GM23248 (cell line): ENCODE data around the gene ARGLU1. TPM values are rescaled to one million over a fixed set of nuclear protein-coding genes. Genes with fewer than 3 reads are reported as not detected.

Experiments
- DNase-seq: peaks from one replicate; pipeline ENCODE4 v3.0.0-alpha.2; 2015
- H2AFZ ChIP-seq: fragments of 200-600 bp; sonication (generic); 2 replicates; pipeline ENCODE4 v1.6.1; 2016; ENCODE audit warnings: antibody characterized with exemption
- H3F3A ChIP-seq: fragments of 200-600 bp; sonication (generic); 2 replicates; pipeline ENCODE4 v1.6.1; 2016; ENCODE audit warnings: mild to moderate bottlenecking, antibody characterized with exemption, mixed run types; ENCODE audit not compliant: insufficient read depth
- H3K27ac ChIP-seq: fragments of 200-600 bp; sonication (generic); 2 replicates; pipeline ENCODE4 v1.5.1; 2016; ENCODE audit warnings: mild to moderate bottlenecking
- H3K27me3 ChIP-seq: fragments of 200-600 bp; sonication (generic); replicated peaks from 2 replicates; pipeline ENCODE4 v1.6.1; 2016; ENCODE audit warnings: mild to moderate bottlenecking; ENCODE audit not compliant: insufficient read depth
- H3K36me3 ChIP-seq: fragments of 200-600 bp; sonication (generic); 2 replicates; pipeline ENCODE4 v1.6.1; 2016; ENCODE audit warnings: low read depth, mild to moderate bottlenecking
- H3K4me1 ChIP-seq: fragments of 200-600 bp; sonication (generic); 2 replicates; pipeline ENCODE4 v1.6.1; 2016; ENCODE audit warnings: mild to moderate bottlenecking; ENCODE audit not compliant: insufficient read depth
- H3K4me2 ChIP-seq: fragments of 200-600 bp; sonication (generic); one replicate; pipeline ENCODE4 v1.6.1; 2016; ENCODE audit warnings: mild to moderate bottlenecking; ENCODE audit not compliant: unreplicated experiment
- H3K4me3 ChIP-seq: fragments of 200-600 bp; sonication (generic); 2 replicates; pipeline ENCODE4 v1.5.1; 2016; ENCODE audit warnings: mild to moderate bottlenecking
- H3K79me2 ChIP-seq: fragments of 200-600 bp; sonication (generic); 2 replicates; pipeline ENCODE4 v1.6.1; 2016; ENCODE audit warnings: mild to moderate bottlenecking; ENCODE audit not compliant: insufficient read depth
- H3K9ac ChIP-seq: fragments of 200-600 bp; sonication (generic); 2 replicates; pipeline ENCODE4 v1.6.1; 2016; ENCODE audit warnings: mild to moderate bottlenecking
- H3K9me2 ChIP-seq: fragments of 200-600 bp; sonication (generic); 2 replicates; pipeline ENCODE4 v1.6.1; 2016; ENCODE audit warnings: mixed run types, mild to moderate bottlenecking, moderate library complexity; ENCODE audit not compliant: insufficient read depth
- H3K9me3 ChIP-seq: fragments of 200-600 bp; sonication (generic); one replicate; pipeline ENCODE4 v1.6.1; 2017; ENCODE audit warnings: low read depth
- H4K20me1 ChIP-seq: fragments of 200-600 bp; sonication (generic); 2 replicates; pipeline ENCODE4 v1.6.0; 2016; ENCODE audit not compliant: insufficient read depth
- EZH2 ChIP-seq: fragments of 200-600 bp; sonication (generic); IDR thresholded peaks from 2 replicates; pipeline ENCODE4 v1.6.1; 2018; ENCODE audit warnings: antibody characterized with exemption, mild to moderate bottlenecking; ENCODE audit not compliant: insufficient read depth, poor library complexity, severe bottlenecking
- EZH2phosphoT487 ChIP-seq: fragments of 200-600 bp; sonication (generic); IDR thresholded peaks from 2 replicates; pipeline ENCODE4 v1.6.1; 2018; ENCODE audit warnings: antibody characterized with exemption, moderate library complexity, mild to moderate bottlenecking, low read depth; ENCODE audit not compliant: insufficient read depth
- WGBS, 2 experiments: methylation state at CpG; one replicate each; pipeline ENCODE4 v1.1.6; 2015 to 2017; ENCODE audit warnings: low lambda C conversion rate in 2 of 2, low coverage in 1 of 2; ENCODE audit errors: missing lambda C conversion rate in 2 of 2; 5-methylcytosine and 5-hydroxymethylcytosine counted together
- in situ Hi-C: fragments of 300-500 bp; cut with MboI; formaldehyde crosslinking; loops from 2 replicates; pipeline ENCODE4 v1.15.0; 2020
- polyA plus RNA-seq: library from polyadenylated mRNA; unstranded; fragments of >200 nt; fragmentation: Nextera tagmentation; extraction: Ambion mirVana; gene quantifications from 2 replicates; pipeline ENCODE4 v1.2.1, GENCODE V29; 2016
- total RNA-seq: library from RNA; depleted of rRNA; stranded (reverse); fragments of >200 nt; shearing (Covaris generic); gene quantifications from 2 replicates; pipeline ENCODE4 v1.2.3, GENCODE V29; 2014

The ARGLU1 gene
- total and polyA plus RNA-seq, 2 experiments from 2014 or later: 38.4 to 61.5 TPM

DNA sequence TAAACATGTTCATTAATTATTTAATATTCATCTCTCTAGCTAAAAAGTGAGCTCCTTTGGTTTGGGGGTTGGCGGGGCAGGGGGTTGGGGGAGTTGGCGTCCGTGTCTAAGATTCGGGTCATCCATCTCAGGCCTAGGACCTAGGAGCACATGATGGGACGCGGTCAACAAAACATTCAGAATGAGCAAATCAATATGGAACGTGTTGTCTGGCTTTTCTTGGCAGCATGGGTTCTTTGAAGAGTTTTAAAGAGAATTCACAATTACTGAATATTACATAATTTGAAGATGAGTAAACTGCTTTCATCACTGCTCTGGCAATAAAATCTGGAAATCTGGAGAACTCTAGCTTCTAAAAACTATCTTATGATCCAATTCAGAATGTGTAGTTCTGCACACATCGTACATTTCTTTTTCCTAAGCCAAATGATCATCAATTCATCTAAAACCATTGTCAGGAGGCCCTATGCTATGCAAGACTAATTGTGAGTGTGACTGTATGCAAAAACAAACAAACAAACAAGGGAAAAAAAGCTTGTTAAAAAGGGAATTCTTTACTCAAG lies 5.4 kb upstream of the ARGLU1 start:
- no peaks in the 10 kb centered on the region for H3K27me3 ChIP-seq
- WGBS, 2 experiments: 3 to 4% methylated on average over 8 of the region's 8 CpGs
- H4K20me1 ChIP-seq: no peaks in the 10 kb centered on the region
- peaks cover 15% of the 10 kb centered on the region for H3K4me1 ChIP-seq
- peaks cover 8% of the 10 kb centered on the region for H3F3A ChIP-seq
- H3K9me3 ChIP-seq: no peaks in the 10 kb centered on the region
- no peaks in the 10 kb centered on the region for H3K9me2 ChIP-seq
- DNase-seq: peak; percentile 89
- TF ChIP-seq EZH2 (no peak), EZH2phosphoT487 (no peak)
- H3K9ac ChIP-seq: peak overlapping the region; percentile 57
- H2AFZ ChIP-seq: peak overlapping the region; percentile 37; the same call in 1 of the 2 replicates
- peak overlapping the region; percentile 76 for H3K27ac ChIP-seq
- peak overlapping the region; percentile 59 for H3K4me3 ChIP-seq
- no peaks in the 10 kb centered on the region for H3K36me3 ChIP-seq
- in situ Hi-C loops: no loop called here
- H3K4me2 ChIP-seq: peak overlapping the region; percentile 71
- H3K79me2 ChIP-seq: no peaks in the 10 kb centered on the region

DNA sequence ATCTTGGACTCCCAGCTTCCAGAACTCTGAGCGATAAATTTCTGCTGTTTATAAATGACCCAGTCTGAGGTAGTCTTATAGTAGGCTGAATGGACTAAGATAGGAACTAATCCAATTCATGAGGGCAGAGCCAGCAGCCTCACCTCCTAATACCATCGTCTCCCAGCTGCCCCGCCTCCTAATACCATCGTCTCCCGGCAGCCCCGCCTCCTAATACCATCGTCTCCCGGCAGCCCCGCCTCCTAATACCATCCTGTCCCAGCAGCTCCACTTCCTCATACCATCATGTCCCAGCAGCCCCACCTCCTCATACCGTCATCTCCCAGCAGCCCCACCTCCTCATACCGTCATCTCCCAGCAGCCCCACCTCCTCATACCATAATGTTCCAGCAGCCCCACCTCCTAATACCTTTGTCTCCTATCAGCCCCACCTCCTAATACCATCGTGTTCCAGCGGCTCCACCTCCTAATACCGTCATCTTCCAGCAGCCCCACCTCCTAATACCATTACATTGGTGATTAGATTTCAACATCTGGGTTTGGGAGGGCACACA lies 2.4 kb upstream of the ARGLU1 start:
- in situ Hi-C loops: no loop called here
- WGBS, 2 experiments: 47 to 51% methylated on average over 14 of the region's 14 CpGs
- H3K27ac ChIP-seq: no peak overlapping the region

DNA sequence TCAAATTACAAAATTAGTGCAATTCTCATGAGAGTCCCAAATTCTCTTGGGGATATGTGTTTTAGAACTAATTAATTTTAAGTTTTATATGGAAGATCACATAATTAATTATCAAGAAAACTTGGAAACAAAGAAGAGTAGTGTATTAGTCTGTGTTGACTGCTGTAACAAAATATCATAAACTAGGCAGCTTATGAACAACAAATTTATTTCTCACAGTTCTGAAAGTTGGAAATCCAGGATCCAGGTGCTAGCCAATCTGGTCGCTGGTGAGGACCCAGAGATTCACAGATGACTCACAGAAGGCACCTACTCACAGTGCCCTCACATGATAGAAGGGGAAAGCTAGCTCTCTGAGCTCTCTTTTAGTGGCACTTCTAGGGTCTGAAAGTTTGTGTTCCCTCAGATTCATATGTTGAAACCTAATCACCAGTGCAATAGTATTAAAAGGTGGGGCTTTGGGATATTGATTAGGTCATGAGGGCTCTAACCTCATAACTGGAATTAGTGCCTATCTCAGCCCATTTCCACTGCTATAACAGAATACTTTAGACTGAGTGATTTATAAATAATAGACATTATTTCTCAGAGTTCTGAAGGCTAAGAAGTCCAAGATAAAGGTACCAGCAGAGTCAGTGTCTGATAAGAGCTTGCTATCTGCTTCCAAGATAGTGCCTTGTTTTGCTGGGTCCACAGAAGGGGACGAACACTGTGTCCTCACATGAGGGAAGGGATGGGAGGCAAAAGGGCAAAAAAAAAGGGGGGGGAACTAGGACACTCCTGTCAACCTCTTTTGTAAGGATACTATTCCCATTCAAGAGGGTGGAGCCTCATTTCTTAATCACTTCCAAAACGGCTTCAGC lies 1.5 kb upstream of the ARGLU1 start:
- Histone ChIP-seq H2AFZ (no peak overlapping the region), H3F3A (peaks cover 8% of the 10 kb centered on the region), H3K9me3 (no peaks in the 10 kb centered on the region), H3K9ac (no peak overlapping the region), H4K20me1 (peaks cover 23% of the 10 kb centered on the region), H3K4me1 (peaks cover 34% of the 10 kb centered on the region), H3K36me3 (no peaks in the 10 kb centered on the region), H3K4me3 (no peak overlapping the region), H3K27me3 (no peaks in the 10 kb centered on the region), H3K79me2 (peaks cover 31% of the 10 kb centered on the region), H3K27ac (no peak overlapping the region), H3K4me2 (no peak overlapping the region), H3K9me2 (no peaks in the 10 kb centered on the region)
- no peak for DNase-seq
- WGBS, 2 experiments: 49 to 55% methylated on average over 3 of the region's 3 CpGs
- in situ Hi-C loops: no loop called here
- no peak for TF ChIP-seq EZH2

More for the DNA sequence above, 2.4 kb upstream of the ARGLU1 start:
- Histone ChIP-seq H4K20me1 (peaks cover 14% of the 10 kb centered on the region; the same call in 1 of the 2 replicates), H3K4me2 (no peak overlapping the region), H3K9ac (no peak overlapping the region), H3K27me3 (no peaks in the 10 kb centered on the region), H3F3A (peaks cover 8% of the 10 kb centered on the region), H3K79me2 (peaks cover 22% of the 10 kb centered on the region), H3K9me2 (no peaks in the 10 kb centered on the region), H2AFZ (no peak overlapping the region), H3K36me3 (no peaks in the 10 kb centered on the region), H3K4me1 (peaks cover 25% of the 10 kb centered on the region), H3K4me3 (no peak overlapping the region), H3K9me3 (no peaks in the 10 kb centered on the region)
- TF ChIP-seq EZH2phosphoT487 (no peak), EZH2 (no peak)
- DNase-seq: peak; percentile 43

DNA sequence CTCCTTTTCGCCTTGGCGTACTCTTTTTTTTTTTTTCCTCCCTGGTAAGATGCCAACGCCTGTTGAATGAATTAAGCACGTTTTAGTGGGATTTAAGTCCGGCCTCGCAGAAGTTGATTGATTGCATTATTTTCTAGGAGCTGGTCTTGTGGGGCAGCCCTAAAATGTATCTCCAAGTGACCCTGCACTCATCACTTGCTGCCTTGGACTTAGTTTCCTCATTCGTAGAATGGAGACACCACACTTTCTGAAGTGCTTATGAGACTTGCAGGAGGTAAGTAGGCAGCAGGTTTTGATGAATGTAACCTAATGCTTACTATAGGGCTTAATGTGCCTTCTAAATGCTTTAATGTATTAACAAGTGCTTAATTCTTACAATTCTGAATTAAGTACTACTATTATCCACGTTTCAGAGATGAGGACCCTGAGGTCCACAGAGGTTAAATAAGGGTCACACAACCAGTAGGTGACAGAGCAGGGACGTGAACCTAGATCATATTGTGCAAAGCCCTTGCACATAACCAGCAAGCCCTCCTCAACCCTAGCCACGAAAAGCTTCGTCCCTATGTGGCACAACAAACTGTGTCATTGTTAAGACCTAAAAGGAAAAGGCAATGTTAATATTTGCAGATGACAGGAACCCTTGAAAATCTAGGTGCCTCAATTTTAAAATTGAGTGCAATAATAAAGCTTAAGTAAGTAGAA lies 514 bp upstream of the ARGLU1 start:
- H3K27ac ChIP-seq: no peak overlapping the region; the same call in 1 of the 2 replicates
- H3K4me2 ChIP-seq: peak overlapping the region; percentile 76
- peak overlapping the region; percentile 95 for H2AFZ ChIP-seq
- H3K9me3 ChIP-seq: no peaks in the 10 kb centered on the region
- H3K4me3 ChIP-seq: peak overlapping the region; percentile 87
- TF ChIP-seq EZH2phosphoT487 (no peak), EZH2 (no peak)
- no peak for DNase-seq
- peaks cover 34% of the 10 kb centered on the region for H3K4me1 ChIP-seq
- H3F3A ChIP-seq: no peaks in the 10 kb centered on the region
- WGBS, 2 experiments: 30% methylated on average over 11 of the region's 11 CpGs
- H3K79me2 ChIP-seq: peaks cover 42% of the 10 kb centered on the region
- no peaks in the 10 kb centered on the region for H3K36me3 ChIP-seq
- peak overlapping the region; percentile 94 for H3K9ac ChIP-seq
- H4K20me1 ChIP-seq: peaks cover 32% of the 10 kb centered on the region
- no peaks in the 10 kb centered on the region for H3K9me2 ChIP-seq
- H3K27me3 ChIP-seq: no peaks in the 10 kb centered on the region
- in situ Hi-C loops: no loop called here
